Right forelimb (tissue), 1 donor: ENCODE data around the gene OXT.
"Not testable (repeated sequence)": the region's sequence is repeated elsewhere in the genome, so short reads cannot be mapped to it uniquely, and the experiment has no call there.

Source experiments
- DNase-seq: peaks from one replicate; pipeline ENCODE4 v3.0.0-alpha.2; 2018

The OXT gene

DNA sequence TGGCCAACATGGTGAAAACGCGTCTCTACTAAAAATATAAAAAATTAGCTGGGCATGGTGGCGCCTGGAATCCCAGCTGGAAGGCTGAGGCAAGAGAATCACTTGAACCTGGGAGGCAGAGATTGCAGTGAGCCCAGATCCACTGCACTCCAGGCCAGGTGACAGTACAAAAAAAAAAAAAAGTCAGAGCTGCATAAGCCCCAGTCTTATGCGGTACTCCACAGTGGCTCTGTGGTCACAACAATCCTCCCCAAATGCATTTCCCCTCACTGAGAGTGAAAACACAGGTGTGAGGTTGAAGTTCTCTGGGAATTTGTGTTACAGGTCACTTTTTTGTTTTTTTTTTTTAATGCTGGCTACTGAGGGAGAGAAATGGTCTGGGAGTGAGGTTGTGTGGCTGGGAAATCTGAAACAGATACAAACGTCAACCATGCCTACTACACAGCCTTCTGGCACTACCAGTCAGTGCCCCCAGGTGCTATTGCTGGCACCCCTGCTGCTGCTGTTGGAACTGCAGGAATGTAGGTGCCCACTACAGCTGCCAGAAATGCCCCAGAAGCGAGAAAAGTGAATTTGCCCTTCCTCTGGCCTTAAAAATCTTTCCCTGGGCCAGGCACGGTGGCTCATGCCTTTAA lies 19.9 kb upstream of the OXT start:
- no peak for DNase-seq

DNA sequence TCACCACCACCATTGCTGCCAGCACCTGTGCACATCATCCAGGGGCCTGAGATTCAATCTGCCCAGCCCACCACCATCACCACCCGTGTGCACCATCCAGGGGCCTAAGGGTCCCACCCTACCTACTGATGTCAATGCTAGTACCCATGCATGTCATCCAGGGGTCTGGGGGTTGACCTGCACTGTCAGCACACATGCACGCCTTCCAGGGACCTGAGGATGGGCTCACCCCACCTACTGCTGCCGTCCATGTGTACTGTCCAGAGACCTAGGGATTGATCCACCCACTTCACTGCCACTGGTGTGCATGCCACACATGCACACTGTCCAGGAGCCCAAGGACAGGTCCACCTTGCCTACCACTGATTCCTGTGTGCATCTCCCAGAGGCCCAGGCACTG lies 11.9 kb upstream of the OXT start:
- no peak for DNase-seq

DNA sequence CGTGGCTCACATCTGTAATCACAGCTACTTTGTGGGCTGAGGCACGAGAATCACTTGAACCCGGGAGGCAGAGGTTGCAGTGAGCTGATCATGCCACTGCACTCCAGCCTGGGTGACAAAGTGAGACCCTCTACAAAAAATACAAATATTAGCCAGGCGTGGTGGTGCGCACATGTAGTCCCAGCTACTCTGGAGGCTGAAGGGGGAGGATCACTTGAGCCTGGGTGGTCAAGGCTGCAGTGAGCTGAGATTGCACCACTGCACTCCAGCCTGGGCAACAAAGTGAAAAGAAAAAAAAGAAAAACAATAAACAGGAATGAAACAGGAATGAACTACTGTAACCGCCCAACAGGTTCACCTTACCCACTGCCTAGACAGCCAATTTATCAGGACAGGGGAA lies 7.3 kb upstream of the OXT start:
- not testable (repeated sequence) for DNase-seq

DNA sequence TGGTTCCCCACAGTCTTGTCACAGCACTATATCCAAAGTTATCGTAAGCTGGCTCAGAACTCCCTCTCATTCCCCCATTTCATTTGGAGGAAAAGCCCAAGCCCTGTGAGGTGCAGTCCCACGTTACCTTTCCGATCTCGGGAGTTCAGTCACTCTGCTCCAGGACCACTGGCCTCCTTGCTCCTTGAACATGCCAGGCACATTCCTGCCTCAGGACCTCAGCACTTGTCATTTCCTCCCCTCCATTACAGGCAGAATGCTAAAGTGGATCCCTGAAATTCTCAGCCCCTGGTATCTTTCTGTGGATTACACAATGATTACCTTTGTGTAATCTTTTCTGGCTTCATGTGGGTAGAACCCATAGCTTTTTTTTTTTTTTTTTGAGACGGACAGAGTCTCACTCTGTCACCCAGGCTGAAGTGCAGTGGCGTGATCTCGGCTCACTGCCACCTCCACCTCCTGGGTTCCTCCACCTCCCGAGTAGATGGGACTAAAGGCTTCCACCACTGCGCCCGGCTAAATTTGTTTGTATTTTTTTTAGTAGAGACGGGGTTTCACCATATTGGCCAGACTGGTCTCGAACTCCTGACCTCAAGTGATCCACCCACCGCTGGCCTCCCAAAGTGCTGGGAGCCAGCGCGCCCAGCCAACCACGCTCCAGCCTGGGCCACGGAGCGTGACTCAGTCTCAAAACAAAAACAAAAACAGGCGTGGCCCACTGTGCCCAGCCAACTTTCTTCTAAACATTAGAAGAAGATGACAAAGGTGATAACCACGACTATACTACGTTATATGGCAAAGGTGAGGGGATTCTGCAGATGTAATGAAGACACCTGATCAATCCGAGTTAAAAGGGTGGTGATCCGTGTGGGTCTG lies 4.0 kb upstream of the OXT start:
- no peak for DNase-seq

DNA sequence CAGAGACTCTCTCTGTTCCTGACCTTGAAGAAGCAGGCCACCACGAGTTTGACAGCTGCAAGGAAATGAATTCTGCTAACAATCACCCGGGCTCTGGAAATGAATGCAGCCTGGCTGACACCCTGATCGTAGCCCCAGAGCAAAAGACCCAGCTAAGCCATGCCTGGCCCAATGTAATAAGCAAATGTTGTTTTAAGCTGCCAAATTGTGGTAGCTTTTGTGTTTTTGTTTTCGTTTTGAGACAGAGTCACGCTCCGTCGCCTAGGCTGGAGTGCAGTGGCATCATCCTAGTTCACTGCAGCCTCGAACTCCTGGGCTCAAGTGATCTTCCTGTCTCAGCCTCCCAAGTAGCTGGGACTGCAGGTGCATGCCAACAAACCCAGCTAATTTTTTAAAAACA lies 3.3 kb upstream of the OXT start:
- no peak for DNase-seq

DNA sequence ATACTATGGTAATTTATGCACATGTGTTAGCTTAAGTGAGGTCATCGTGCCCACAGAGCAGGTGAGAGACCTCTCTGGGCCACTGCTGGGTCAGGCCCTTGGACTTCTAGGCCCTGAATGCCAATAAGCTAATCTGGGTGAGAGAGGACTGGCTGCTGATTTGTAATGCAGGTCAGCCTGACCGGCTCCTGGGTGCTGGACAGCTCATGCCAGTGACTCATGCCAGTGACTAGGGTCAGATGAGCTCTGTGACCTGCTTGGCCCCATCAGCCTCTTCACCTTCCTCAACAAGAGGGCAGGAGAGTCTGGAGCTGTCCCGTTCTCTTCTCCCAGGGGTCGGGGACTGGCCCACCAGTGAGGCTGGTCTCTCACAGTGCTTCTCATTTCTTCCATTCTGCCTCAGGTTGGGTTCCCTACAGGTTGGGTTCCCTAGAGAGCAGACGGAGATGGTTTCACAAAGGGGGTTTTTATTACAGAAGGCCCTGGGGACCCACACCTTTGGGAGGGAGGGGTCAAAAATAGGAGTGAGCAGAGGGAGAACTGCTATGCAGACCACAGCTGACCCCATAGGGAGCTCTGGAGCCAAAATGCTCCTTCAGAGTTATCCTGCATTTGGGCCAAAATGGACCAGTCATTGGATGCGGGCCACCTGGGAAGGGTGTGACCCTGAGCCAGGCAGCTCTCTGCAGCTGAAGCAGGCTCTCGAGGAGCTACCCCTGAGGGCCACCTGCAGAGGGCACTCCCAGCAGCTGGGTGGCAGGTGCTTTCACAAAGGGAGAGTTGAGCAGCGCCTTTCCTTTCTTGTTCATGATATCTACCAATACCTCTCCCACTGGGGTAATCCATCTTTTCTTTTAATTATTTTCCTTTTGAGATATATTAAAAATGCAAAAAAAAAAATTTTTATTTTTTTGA lies 2.2 kb upstream of the OXT start:
- DNase-seq: no peak

DNA sequence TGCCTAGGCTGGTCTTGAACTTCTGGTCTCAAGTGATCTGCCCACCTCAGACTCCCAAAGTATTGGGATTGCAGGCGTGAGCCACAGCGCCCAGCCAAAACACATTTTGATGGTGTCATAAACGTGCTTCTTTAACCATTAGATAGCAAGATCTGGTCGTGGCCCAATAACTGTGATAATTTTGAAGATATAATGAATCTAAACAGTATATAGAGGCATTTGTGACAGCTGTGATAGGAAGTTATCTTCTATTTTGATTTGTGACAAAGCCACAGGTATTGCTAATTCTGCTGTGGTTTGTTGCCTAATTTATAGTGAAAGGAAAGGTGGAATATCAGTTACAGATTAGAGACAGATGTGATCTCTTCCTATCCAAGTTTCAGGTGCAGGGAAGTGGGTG lies 695 bp upstream of the OXT start:
- DNase-seq: no peak

DNA sequence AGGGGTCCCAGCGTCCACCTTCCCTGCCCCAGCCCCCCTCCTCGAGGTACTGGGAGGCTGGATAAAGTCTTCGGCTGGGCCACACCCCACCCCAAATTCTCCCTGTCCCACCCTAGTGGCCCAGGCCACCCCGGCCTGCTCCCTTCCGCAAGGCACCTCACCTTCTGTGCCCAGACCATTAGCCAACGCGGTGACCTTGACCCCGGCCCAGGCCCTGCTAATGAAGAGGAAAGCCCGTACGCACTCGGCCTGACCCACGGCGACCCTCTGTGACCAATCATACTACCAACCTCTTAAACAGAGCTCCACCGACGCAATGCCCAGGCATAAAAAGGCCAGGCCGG lies 182 bp upstream of the OXT start:
- DNase-seq: no peak

DNA sequence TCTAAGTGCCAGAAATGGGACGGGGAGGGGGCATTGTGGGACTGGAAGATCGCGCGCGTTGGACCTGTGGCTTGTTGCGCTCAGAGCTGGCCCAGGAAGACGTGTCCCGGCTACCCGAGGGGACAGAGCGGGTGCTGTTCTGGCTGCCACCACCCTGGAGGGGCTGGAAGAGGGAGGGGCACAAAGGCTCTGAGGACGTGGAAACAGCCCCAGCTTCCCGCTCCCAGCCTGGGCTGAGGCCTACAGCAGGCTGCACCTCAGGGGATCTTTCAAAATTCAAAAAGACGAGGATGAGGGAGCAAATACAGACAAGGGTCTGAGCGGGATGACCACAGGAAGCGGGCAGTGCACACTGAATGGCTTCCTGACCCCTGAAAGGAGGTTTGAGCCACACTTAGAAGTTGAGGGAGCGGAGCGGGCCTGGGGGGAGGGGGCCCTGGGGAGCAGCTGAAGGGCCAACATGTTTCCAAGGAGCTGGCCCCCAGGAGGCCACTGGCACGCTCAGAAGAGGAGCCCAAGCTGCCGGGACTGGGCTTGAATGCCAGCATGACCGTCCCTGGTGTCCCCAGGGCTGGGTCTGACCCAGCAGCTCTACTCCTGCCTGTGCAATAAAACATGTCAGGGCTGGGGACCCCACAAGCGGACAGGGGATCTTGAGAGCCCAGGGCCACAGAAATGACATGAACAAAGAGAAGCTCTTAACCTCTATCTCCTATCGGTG lies 1.3 kb downstream of the OXT start:
- DNase-seq: no peak

DNA sequence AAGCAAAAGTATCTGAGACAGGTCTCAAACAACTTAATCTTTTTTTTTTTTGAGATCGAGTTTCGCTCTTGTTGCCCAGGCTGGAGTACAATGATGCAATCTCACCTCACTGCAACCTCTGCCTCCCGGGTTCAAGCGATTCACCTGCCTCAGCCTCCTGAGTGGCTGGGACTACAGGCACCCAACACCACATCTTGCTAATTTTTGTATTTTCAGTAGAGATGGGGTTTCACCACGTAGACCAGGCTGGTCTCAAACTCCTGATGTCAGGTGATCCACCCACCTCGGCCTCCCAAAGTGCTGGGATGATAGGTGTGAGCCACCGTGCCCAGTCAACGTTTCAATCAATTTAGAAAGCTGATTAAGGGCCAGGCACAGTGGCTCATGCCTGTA lies 1.8 kb downstream of the OXT start:
- not testable (repeated sequence) for DNase-seq

DNA sequence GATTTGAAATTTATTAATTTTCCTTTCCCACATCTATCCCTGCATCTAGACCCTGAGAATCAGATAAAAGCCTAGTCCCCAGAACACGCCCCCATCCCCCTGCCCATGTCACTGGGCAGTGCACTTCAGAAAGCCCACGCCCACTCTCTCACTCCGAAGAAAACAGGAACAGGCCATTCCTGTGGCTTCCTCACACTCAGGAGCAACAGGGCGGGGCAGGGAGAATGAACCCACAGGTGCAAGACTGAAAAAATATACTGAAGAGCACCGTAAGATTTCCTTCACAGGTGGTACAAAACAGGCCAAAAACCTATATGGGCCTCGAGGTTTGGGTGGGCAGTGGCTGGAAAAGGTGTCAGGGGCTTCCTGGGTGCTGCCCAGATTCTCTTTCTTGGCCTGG lies 3.4 kb downstream of the OXT start:
- DNase-seq: no peak

DNA sequence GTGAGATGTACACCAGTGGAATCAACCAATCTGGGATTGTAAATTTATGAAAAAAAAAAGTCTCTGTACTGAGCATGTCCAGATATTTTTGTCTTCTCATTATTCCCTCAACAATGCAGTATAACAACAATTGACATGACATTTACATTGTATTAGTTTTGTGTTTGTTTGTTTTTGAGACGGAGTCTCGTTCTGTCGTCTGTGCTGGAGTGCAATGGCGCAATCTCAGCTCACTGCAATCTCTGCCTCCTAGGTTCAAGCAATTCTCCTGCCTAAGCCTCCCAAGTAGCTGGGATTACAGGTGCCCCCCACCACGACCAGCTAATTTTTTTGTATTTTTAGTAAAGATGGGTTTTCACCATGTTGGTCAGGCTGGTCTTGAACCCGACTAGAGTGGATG lies 3.9 kb downstream of the OXT start:
- DNase-seq: not testable (repeated sequence)

DNA sequence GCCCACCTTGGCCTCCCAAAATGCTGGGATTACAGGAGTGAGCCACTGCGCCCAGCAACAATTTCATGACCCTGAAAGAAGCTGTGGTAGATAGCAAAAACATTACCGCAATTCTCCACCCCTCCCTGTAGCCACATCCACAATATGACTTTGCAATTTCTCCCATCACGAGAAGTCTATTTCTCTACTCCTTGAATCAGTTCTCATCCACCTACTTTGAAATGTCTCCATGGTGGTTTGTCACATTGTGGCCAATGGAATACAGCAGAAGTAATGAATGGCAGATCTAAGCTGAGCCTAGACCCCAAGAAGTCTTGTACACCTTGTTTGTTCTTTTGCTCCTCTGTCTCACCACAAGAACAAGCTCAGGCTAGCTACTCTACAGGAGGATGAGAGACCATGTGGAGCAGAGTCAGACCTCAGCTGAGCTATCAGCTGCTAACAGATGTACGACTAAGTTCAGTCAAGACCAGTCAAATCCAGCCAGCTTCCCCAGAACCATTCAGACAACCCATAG lies 6.3 kb downstream of the OXT start:
- DNase-seq: no peak

DNA sequence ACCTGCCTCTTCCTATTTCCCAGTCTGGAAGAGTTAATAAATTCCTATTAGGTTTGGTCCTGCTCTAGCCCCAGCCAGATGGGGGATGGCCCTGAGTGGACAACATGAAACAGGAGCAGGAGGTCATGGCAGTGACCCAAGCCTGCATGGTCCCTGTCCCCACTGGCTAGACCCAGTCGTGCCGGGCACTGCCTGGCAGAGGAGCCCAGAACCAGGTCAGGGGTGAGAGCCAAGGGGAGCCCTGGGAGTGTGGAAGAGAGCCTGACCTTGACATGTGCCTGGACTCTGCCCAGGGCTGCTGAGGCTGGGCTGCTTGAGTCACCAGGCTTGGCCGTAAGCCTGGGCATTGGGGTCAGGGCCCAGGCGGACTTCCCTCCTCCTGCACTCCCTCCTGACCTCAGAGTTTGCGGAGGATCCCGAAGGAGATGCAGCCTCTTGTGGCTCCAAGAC lies 9.5 kb downstream of the OXT start:
- DNase-seq: no peak

DNA sequence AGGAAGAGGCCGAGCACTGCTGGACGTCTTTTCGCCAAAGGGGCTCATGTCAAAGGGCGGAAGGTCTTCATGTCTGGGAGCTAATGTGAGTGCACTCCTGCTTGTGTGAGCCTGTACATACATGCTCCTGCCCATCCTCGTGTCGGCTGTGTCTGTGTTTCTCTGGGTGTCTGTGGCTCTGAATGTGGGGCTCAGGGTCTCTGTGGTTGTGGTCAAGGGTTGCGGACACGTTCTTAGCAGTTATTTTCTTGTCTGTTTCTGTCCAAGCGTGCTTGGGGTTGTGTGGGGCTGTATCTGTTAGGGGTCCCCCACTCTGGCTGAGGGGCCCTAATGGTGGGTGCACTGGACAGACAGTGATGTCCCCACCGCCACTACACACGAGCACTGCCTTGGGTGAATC lies 10.2 kb downstream of the OXT start:
- DNase-seq: no peak

DNA sequence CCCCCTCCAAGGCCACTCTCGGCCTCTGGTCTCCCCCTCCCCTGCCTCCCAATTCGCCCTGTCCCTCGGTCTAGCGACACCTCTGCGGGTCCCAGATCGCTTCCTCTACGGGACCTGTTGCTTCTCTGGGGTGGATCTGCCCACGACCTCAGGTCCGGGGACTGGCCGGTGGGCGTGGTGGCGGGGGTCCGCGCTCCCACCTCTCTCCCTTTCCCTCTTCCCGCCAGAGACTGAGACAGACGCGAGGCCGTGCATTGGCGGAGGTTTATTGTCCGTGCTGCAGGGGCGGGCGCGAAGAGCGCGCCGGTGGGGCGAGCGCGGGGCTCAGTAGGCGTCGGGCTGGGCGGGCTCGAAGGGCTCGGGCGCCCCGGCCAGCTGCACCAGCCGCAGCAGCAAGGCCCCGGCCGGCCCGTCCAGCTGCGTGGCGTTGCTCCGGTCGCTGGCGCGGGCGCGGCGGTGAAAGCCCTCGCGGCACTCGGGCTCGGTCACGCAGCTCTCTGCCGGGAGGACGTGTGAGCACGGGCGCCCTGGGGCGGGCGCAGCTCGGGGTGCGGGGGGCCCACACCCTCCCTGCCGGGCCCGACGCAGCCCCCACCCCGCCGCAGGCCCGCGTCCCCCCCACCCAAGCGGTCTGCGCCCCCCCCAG lies 11.0 kb downstream of the OXT start:
- no peak for DNase-seq

DNA sequence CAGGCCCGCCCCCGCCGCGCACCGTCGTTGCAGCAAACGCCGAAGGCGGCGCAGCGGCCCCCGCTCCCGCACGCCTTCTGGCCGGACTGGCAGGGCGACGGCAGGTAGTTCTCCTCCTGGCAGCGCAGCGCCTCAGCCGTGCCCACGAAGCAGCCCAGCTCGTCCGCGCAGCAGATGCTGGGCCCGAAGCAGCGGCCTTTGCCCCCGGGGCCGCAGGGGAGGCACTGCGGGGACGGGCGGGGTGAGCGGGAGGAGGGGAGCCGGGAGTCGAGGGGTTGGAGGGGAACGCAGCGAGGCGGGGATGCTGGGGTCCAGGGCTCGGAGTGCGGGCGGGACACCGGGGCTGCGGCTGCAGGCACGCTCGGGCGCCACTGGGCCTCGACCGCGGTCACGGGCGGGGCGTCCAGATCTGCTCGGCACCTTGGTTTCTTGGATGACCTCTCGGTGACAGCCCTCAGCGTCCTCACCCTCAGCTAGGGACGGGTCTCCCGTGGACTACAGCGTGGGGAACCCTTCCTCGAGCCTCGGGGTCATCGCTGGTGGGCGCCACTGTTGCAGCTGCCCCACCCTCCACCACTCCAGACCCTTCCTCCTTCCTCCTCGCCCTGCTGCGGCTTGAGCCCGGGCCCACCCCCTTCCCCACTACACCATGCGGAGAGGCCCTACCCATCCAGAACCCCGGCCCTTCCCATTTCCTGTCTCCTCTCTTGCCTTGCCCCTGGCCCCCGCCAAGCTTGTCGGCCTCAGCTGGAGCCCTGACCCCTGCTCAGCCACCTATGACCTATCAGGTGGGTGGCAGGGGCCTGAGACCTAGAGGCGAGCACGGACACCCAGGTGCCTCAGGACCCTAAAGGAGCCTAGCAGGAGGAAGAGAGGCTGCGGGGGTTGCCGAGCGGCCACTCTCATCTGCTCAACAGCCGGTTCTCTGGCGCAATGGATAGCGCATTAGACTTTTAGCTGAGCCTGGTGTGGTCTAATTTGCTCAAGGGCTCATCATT lies 11.8 kb downstream of the OXT start:
- DNase-seq: no peak

DNA sequence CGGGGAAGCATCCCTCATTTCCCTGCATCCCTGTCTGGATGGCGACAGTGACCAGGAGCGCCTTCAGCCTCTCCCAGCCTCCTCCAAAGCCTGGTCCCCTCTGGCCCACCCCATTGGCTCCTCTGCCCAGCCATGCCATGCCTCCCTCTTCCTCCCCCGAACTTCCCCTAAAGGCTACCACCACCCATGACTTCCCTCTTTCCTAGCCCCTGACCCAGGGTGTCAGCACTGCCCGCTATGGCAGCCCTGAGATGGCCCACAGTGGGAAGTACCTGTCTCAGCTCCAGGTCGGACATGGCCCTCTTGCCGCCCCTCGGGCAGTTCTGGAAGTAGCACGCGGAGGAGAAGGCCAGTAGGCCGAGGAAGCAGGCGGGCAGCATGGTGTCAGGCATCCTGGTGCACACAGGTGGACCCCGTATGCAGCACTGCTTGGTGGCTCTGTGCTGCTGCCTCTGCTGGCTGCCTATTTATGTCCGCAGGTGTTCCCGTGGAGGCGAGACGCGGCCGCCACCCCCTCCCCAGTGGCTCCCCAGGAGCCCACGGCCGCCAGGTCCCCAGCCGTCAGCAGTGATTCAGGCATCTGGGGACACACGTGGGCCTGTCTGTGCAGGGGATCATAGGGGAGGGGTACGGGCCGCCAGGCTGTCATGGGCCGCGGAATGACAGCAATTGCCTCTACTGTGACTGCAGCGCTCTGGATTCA lies 13.0 kb downstream of the OXT start, which contains the start of gene AVP:
Gene AVP, minus strand, starts transcription at position 442 of the 703 bp plus-strand sequence. Its CDS starts 50 bp downstream, at position 392.
- DNase-seq: no peak

DNA sequence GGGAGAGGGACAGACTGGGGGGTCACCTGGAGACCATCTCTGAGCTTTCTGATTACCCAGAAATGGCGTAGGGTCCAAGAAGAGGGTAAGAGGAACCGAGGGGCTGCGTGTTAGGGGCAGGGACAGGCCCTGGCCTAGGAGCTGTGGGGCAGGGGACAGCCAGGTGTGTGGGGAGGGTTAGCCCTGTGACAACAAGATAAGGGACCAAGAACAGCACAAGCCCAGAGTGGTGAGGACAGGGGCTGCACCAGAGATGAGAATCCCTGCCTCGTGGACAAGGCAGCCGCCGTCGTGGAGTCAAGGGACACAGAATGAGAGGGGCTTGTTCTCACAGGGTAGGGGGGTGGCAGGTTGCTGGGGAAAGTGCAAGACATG lies 13.6 kb downstream of the OXT start:
- DNase-seq: no peak

DNA sequence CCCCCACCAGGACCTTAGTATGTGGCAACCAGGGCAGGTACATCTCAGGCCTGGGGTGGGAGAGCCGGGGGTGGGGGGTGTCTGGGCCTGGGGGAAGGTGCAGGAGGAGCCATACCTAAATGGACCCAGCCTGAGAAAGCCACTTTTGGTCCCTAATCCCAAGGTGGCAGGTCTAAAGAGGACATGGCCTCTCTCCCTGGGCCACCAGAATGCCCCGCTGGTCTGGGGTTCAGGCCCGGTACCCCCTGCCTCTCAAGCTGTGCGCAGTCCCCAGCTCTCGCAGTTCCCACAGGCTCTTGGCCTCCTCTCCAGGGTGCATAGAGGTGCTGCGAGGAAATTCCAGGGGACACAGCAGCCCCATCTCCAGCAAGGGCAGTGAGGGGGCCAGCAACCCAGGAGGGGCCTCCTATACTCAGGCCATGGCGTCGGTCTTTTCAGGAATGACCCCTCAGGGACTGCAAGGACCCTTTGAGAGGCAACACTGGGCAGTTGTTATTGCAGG lies 14.2 kb downstream of the OXT start:
- DNase-seq: no peak
